BLaER1 treated with 17β-estradiol and CSF1 and Interleukin-3, amounts not matched to agents 10 nM and 100 nM (cell line): Measurements from ENCODE around the gene SLC24A3.

Source experiments
- H3K27ac ChIP-seq, 11 experiments: shearing (Covaris generic); formaldehyde crosslinking; 2 replicates each; pipeline ENCODE4 v1.8.1; 2022
- H3K27me3 ChIP-seq, 11 experiments: shearing (Covaris generic); formaldehyde crosslinking; 2 replicates each; pipeline ENCODE4 v1.8.1; 2022
- H3K36me3 ChIP-seq, 11 experiments: shearing (Covaris generic); formaldehyde crosslinking; 2 replicates each; pipeline ENCODE4 v1.8.1; 2022
- H3K4me1 ChIP-seq, 10 experiments: shearing (Covaris generic); formaldehyde crosslinking; 2 replicates each; pipeline ENCODE4 v1.8.1; 2022
- H3K4me2 ChIP-seq, 11 experiments: shearing (Covaris generic); formaldehyde crosslinking; 2 replicates each; pipeline ENCODE4 v1.8.1; 2022
- H3K4me3 ChIP-seq, 10 experiments: shearing (Covaris generic); formaldehyde crosslinking; 2 replicates each; pipeline ENCODE4 v1.8.1; 2022
- H3K9ac ChIP-seq, 11 experiments: shearing (Covaris generic); formaldehyde crosslinking; 2 replicates each; pipeline ENCODE4 v1.8.1; 2022
- H3K9me3 ChIP-seq, 11 experiments: shearing (Covaris generic); formaldehyde crosslinking; replicated peaks in 1 of 11; 2 replicates each; pipeline ENCODE4 v1.8.1; 2022
- H4K20me1 ChIP-seq, 11 experiments: shearing (Covaris generic); formaldehyde crosslinking; 2 replicates each; pipeline ENCODE4 v1.8.1; 2022
- Cebpa-rat ChIP-seq, 11 experiments: shearing (Covaris generic); IDR thresholded peaks; 2 replicates each; pipeline ENCODE4 v1.8.1; 2022

SLC24A3 gene

DNA sequence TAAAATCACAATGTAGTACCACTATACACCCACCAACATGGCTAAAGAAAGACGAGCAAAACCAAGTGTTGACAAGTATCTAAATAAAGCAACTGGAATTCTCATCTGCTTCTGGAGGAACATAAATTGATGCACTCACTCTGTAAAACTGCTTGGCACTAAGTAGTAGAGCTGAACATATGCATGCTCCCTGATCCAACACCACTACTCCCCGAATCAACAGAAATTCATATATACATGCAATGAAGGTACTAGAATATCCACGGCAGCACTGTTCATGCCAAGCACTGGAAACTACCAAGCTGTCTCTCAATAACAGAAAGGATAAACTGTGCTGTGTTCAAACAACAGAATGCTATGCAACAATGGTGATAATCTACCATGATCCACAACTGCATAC, 326.1 kb downstream of the SLC24A3 start:
- Histone ChIP-seq H3K27me3 (no peaks in the 10 kb centered on the region), H3K4me1 (peaks cover 4 to 17% (median 14%) of the 10 kb centered on the region in 10 experiments; a peak in 16 of 20 replicates), H4K20me1 (no peaks in the 10 kb centered on the region), H3K36me3 (no peaks in the 10 kb centered on the region), H3K4me2 (no peak overlapping the region), H3K4me3 (no peak overlapping the region), H3K9me3 (peaks cover 4 to 23% (median 10%) of the 10 kb centered on the region in 11 experiments; a peak in 12 of 22 replicates), H3K27ac (no peak overlapping the region), H3K9ac (no peak overlapping the region)
- TF ChIP-seq Cebpa-rat (IDR thresholded peaks at IDR 0.05) = no peak

DNA sequence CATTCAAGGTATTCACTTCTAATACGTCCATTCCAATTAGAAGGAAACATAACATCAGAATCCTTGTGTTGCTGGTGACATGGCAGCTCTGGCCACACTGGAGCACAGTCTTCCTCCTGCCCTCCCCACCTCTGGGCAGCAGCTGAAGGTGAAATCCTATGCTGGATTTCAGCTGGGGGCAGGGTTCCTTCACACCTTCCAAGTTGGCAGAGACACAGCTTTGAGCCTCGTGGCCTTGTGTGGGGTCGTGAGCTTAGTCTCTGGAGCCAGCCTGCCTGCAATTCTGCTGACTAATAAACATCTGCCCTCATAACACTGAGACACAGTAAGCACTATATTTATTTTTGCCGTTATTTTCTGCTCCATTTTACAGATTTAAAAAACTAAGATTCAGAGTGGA, 326.7 kb downstream of the SLC24A3 start:
- no peak for TF ChIP-seq Cebpa-rat (IDR thresholded peaks at IDR 0.05)
- H4K20me1 ChIP-seq = no peaks in the 10 kb centered on the region
- H3K4me2 ChIP-seq = no peak overlapping the region
- H3K9ac ChIP-seq = no peak overlapping the region
- H3K27ac ChIP-seq = no peak overlapping the region
- no peak overlapping the region for H3K4me3 ChIP-seq
- peaks cover 4 to 22% (median 10%) of the 10 kb centered on the region in 11 experiments; a peak in 12 of 22 replicates for H3K9me3 ChIP-seq
- H3K36me3 ChIP-seq = no peaks in the 10 kb centered on the region
- H3K27me3 ChIP-seq = no peaks in the 10 kb centered on the region
- H3K4me1 ChIP-seq = peaks cover 4 to 17% (median 14%) of the 10 kb centered on the region in 10 experiments; a peak in 16 of 20 replicates

DNA sequence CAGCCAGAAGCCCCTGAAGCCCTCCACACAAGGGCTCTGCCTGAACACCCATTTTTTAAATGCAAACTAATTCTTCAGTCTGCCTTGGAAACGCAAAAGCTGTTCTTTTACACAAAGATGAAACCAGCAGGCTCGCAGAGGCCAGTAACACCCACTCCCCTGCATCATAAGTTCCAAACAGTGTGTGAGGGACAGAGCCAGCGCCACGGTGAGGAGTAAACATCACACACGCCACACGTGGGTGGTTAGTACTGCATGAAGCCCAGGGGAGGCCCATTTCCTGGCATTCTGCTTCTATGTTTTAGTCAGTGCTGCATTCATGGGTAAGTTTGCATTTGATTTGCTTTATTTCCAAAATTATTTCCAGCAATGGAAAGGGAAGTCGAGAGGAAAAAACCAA, 327.9 kb downstream of the SLC24A3 start:
- Histone ChIP-seq H3K4me2 (peak overlapping the region in 8 of 11 experiments; percentile 24 to 63 (median 44); a peak in 16 of 22 replicates), H3K36me3 (no peaks in the 10 kb centered on the region), H4K20me1 (no peaks in the 10 kb centered on the region), H3K27me3 (no peaks in the 10 kb centered on the region), H3K4me1 (peaks cover 4 to 17% (median 14%) of the 10 kb centered on the region in 10 experiments; a peak in 16 of 20 replicates), H3K9me3 (peaks cover 0 to 10% (median 6%) of the 10 kb centered on the region in 11 experiments; a peak in 10 of 22 replicates), H3K4me3 (no peak overlapping the region), H3K9ac (no peak overlapping the region; a peak in 1 of 22 replicates), H3K27ac (no peak overlapping the region)
- no peak for TF ChIP-seq Cebpa-rat (IDR thresholded peaks at IDR 0.05)

DNA sequence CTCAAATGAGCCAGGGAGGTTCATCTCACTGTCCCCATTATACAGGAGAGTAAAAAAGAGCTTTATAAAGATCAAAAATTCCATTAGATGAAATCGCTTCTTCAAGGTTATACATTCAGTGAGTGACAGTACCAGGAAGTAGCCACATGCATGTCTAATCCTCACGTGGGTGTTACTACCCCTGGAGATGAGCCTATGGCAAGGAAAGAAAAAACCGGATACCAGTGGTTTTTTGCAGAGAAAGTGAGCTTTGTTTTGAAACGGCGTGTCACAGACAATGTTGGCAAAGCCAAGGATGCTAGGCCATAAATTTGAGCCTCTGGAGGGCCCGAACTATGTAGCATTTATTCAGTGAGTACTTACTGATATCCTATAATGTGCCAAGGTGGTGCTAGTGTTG, 330.7 kb downstream of the SLC24A3 start:
- no peak for TF ChIP-seq Cebpa-rat (IDR thresholded peaks at IDR 0.05)
- Histone ChIP-seq H3K9ac (no peak overlapping the region), H3K27ac (no peak overlapping the region), H4K20me1 (no peaks in the 10 kb centered on the region), H3K4me2 (no peak overlapping the region), H3K9me3 (no peaks in the 10 kb centered on the region; a peak in 1 of 22 replicates), H3K4me3 (no peak overlapping the region), H3K27me3 (no peaks in the 10 kb centered on the region), H3K36me3 (no peaks in the 10 kb centered on the region), H3K4me1 (peaks cover 4 to 17% (median 14%) of the 10 kb centered on the region in 10 experiments; a peak in 16 of 20 replicates)

- H3K9ac ChIP-seq = no peak overlapping the region
- H3K4me1 ChIP-seq = peaks cover 4 to 17% (median 14%) of the 10 kb centered on the region in 10 experiments; a peak in 16 of 20 replicates
- no peak overlapping the region for H3K27ac ChIP-seq
- H3K36me3 ChIP-seq = no peaks in the 10 kb centered on the region
- no peak for TF ChIP-seq Cebpa-rat (IDR thresholded peaks at IDR 0.05)
- no peak overlapping the region for H3K4me2 ChIP-seq
- H3K4me3 ChIP-seq = no peak overlapping the region
- H3K9me3 ChIP-seq = no peaks in the 10 kb centered on the region
- no peaks in the 10 kb centered on the region for H3K27me3 ChIP-seq
- no peaks in the 10 kb centered on the region for H4K20me1 ChIP-seq
Observed at GRCh38 chr20:19544684-19545083, 332.2 kb downstream of the SLC24A3 start.

DNA sequence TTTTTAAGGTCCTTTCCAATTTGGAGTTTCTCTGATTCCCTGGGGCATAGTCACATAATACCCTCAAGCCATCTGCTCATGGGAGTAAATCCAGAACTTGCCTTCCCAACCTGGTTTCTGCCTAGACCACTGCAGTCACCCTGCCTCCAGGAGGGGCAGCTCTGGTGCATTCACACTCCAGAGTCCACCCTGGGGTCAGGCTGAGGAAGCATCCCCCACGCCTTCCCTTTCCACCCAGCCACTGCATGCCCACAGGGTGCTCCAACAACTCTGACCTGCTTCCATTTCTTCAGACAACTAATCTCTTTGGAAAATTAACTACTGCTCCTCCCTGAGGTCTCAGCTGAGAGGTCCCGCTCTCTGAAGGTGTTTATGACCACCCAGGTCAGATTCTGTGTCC, 334.2 kb downstream of the SLC24A3 start:
- TF ChIP-seq Cebpa-rat (IDR thresholded peaks at IDR 0.05) = no peak
- no peak overlapping the region for H3K9ac ChIP-seq
- H3K27ac ChIP-seq = no peak overlapping the region
- no peaks in the 10 kb centered on the region for H4K20me1 ChIP-seq
- no peaks in the 10 kb centered on the region for H3K36me3 ChIP-seq
- no peak overlapping the region for H3K4me2 ChIP-seq
- no peaks in the 10 kb centered on the region for H3K9me3 ChIP-seq
- no peaks in the 10 kb centered on the region for H3K27me3 ChIP-seq
- H3K4me3 ChIP-seq = no peak overlapping the region
- H3K4me1 ChIP-seq = no peaks in the 10 kb centered on the region

- H4K20me1 ChIP-seq = no peaks in the 10 kb centered on the region
- no peaks in the 10 kb centered on the region for H3K9me3 ChIP-seq
- no peaks in the 10 kb centered on the region for H3K36me3 ChIP-seq
- H3K4me1 ChIP-seq = peaks cover 0 to 6% (median 6%) of the 10 kb centered on the region in 10 experiments; a peak in 13 of 20 replicates
- H3K9ac ChIP-seq = no peak overlapping the region
- no peak overlapping the region for H3K4me2 ChIP-seq
- no peak overlapping the region for H3K27ac ChIP-seq
- H3K27me3 ChIP-seq = no peaks in the 10 kb centered on the region
- H3K4me3 ChIP-seq = no peak overlapping the region
- no peak for TF ChIP-seq Cebpa-rat (IDR thresholded peaks at IDR 0.05)
Observed at GRCh38 chr20:19547547-19547946, 335.1 kb downstream of the SLC24A3 start.

- Histone ChIP-seq H3K27ac (no peak overlapping the region), H3K4me3 (no peak overlapping the region), H3K4me2 (no peak overlapping the region), H3K9ac (no peak overlapping the region), H3K36me3 (no peaks in the 10 kb centered on the region), H3K27me3 (no peaks in the 10 kb centered on the region), H4K20me1 (no peaks in the 10 kb centered on the region), H3K4me1 (peaks cover 0 to 23% (median 9%) of the 10 kb centered on the region in 10 experiments; a peak in 14 of 20 replicates), H3K9me3 (no peaks in the 10 kb centered on the region)
- no peak for TF ChIP-seq Cebpa-rat (IDR thresholded peaks at IDR 0.05)
Observed at GRCh38 chr20:19549896-19550295, 337.5 kb downstream of the SLC24A3 start.

DNA sequence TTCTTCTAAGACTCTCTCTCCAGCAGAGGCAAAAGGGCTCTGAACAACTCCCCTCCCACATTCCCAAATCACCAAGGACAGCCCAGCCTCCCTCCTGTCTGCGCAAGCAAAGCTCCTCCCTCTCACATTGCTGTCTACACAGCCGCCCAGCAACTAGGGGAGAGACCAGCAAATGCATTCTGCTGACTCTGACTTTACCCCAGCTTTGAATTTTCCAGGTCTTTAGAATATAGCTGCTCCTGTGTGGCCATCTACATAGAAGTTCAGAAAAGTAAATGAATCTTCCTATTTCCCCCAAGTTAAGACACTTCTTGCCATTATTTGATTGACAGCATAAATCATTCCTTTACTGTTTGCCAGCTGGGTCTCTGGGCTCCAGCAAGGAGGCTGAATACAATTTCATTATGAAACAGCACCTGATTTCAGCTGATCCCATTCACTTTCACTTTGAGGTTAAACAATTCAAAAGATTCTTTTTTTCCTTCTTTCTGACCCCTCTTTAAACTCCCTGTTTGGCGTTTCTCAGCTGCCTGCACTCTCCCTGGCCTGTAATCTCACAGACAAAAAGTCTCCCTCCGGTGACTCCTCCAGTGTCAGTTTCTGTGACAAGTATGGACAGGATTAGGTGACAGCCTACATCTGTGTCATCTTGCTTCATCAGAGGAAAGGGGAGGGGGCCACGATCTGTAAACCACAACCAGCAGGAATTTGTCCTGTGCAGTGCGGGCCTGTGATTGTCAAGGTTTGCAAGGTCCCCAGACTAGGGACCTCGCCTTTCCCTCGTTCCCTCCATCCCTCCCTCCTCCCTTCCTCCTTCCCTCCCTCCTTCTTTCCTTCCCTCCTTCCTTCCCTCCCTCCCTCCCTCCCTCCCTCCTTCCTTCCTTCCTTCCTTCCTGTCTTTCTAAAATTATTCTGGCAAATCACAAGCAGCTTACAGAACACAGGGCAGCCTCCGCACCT, 340.1 kb downstream of the SLC24A3 start:
- peak overlapping the region in 8 of 11 experiments; percentile 25 to 59 (median 42); a peak in 14 of 22 replicates for H3K4me2 ChIP-seq
- TF ChIP-seq Cebpa-rat (IDR thresholded peaks at IDR 0.05) = no peak

More for the DNA sequence above, 340.1 kb downstream of the SLC24A3 start:
- H3K9ac ChIP-seq = peak overlapping the region in 1 of 11 experiments; percentile 33; a peak in 1 of 22 replicates
- H3K9me3 ChIP-seq = no peaks in the 10 kb centered on the region
- no peaks in the 10 kb centered on the region for H3K27me3 ChIP-seq
- no peak overlapping the region for H3K27ac ChIP-seq
- no peaks in the 10 kb centered on the region for H4K20me1 ChIP-seq
- peaks cover 0 to 24% (median 12%) of the 10 kb centered on the region in 10 experiments; a peak in 14 of 20 replicates for H3K4me1 ChIP-seq
- H3K4me3 ChIP-seq = no peak overlapping the region
- no peaks in the 10 kb centered on the region for H3K36me3 ChIP-seq
